ENCODE data around the gene RPP40. TPM values are rescaled to one million over a fixed set of nuclear protein-coding genes. Genes with fewer than 3 reads are reported as not detected.

RPP40 gene
- total and polyA plus RNA-seq, 2 of the 8 experiments (the other 6 are each of a cell fraction or from before 2014, with no cell fraction given), result 7.0 to 15.7 TPM

GRCh38 chr6:4997862-4998261, 6.0 kb downstream of the RPP40 start:
- H3K14ac ChIP-seq (ENCODE audit: insufficient read length), result no peak overlapping the region
- no peaks in the 10 kb centered on the region for H3K27me3 ChIP-seq (replicated peaks in 1 of 4; ENCODE audit: control insufficient read depth in 3 of 4, extremely low read depth in 1 of 4, insufficient read depth in 3 of 4, low read length in 3 of 4)
- H3K79me2 ChIP-seq (ENCODE audit: control insufficient read depth in 1 of 2, insufficient read depth in 2 of 2, low read length in 2 of 2), result no peaks in the 10 kb centered on the region
- no peak overlapping the region for H2BK5ac ChIP-seq (ENCODE audit: low read depth, low read length)
- no peak overlapping the region for H2BK15ac ChIP-seq (ENCODE audit: low read length)
- no peak overlapping the region for H4K91ac ChIP-seq (replicated peaks; ENCODE audit: insufficient read length, low read length)
- no peak overlapping the region for H3K56ac ChIP-seq (replicated peaks; ENCODE audit: insufficient read length, low read depth, low read length)
- no peak overlapping the region for H3K27ac ChIP-seq (ENCODE audit: low read depth, low read length)
- H3K9ac ChIP-seq (replicated peaks in 1 of 4; ENCODE audit: extremely low read depth in 1 of 4, low read depth in 3 of 4, low read length in 3 of 4), result no peak overlapping the region
- peaks cover 0 to 7% (median 2%) of the 10 kb centered on the region in 4 experiments; a peak in 2 of 8 replicates for H3K36me3 ChIP-seq (ENCODE audit: control insufficient read depth in 2 of 4, insufficient read depth in 4 of 4, low read length in 3 of 4)
- POLR2A ChIA-PET (ENCODE audit: partially characterized antibody), result no interaction called here
- no peak overlapping the region for H2AK5ac ChIP-seq (ENCODE audit: low read depth, low read length)
- no peak overlapping the region for H2AFZ ChIP-seq (ENCODE audit: low read length)
- no peak overlapping the region for H4K5ac ChIP-seq (ENCODE audit: insufficient read length, low read depth, low read length)
- no peaks in the 10 kb centered on the region for H3K4me1 ChIP-seq (replicated peaks in 1 of 4; ENCODE audit: control insufficient read depth in 3 of 4, insufficient read depth in 4 of 4, low read length in 3 of 4)
- no peaks in the 10 kb centered on the region for H4K20me1 ChIP-seq (replicated peaks in 1 of 2; ENCODE audit: control insufficient read depth in 1 of 2, insufficient read depth in 2 of 2, low read length in 2 of 2)
- no peak overlapping the region for H2BK12ac ChIP-seq (ENCODE audit: low read depth, low read length)
- no peaks in the 10 kb centered on the region for H3K23me2 ChIP-seq (ENCODE audit: low read depth, low read length)
- no peak overlapping the region for H2BK20ac ChIP-seq (ENCODE audit: low read length)
- H3K4me2 ChIP-seq (ENCODE audit: insufficient read depth in 1 of 2, low read depth in 2 of 2, low read length in 2 of 2), result no peak overlapping the region
- H4K8ac ChIP-seq (ENCODE audit: extremely low read depth, insufficient read depth, low read length), result no peak overlapping the region
- DNase-seq (ENCODE audit: low read depth in 1 of 2, low spot score in 2 of 2), result no peak
- no peaks in the 10 kb centered on the region for H3K79me1 ChIP-seq (ENCODE audit: low read depth, low read length)
- no peak overlapping the region for H3K23ac ChIP-seq (ENCODE audit: insufficient read length)
- no peak for TF ChIP-seq CEBPB (IDR thresholded peaks at IDR 0.05; ENCODE audit: low read depth, low read length)
- no peak for TF ChIP-seq NRF1 (IDR thresholded peaks at IDR 0.05; ENCODE audit: low read depth, low read length)
- peak in 2 of 3 experiments; percentile 16 to 19; a peak in 2 of 4 replicates for TF ChIP-seq CTCF (IDR thresholded peaks at IDR 0.05; ENCODE audit: control extremely low read depth in 1 of 3, insufficient read depth in 1 of 3, low read depth in 1 of 3, low read length in 3 of 3)
- no peak overlapping the region for H3K18ac ChIP-seq (ENCODE audit: extremely low read depth, low read length)
- no peak overlapping the region for H3K4me3 ChIP-seq (ENCODE audit: extremely low read depth in 1 of 4, insufficient read depth in 2 of 4, low read depth in 3 of 4, low read length in 4 of 4)
- H2BK120ac ChIP-seq (replicated peaks; ENCODE audit: low read depth, low read length), result no peak overlapping the region
- no peak for FAIRE-seq
- 89% methylated on average over 6 of the region's 6 CpGs; no CpG with 5 or more reads in 1 of the 2 experiments for whole genome bisulfite sequencing, 2 experiments (ENCODE audit: extremely low coverage in 1 of 2, insufficient coverage in 1 of 2, insufficient read length in 1 of 2, insufficient replicate concordance in 2 of 2, low coverage in 1 of 2, low lambda C conversion rate in 2 of 2, missing lambda C conversion rate in 1 of 2)
- CTCF ChIA-PET (ENCODE audit: partially characterized antibody), result interaction anchor here (1.9 kb wide), 1 partner anchor 16 kb away, joined by 6 read pairs; no protein-coding TSS in a partner anchor
- H3K9me3 ChIP-seq (ENCODE audit: insufficient read depth in 2 of 2, low read depth in 1 of 2, low read length in 1 of 2), result no peaks in the 10 kb centered on the region; a peak in 1 of 4 replicates
- no peak overlapping the region for H3K4ac ChIP-seq (replicated peaks; ENCODE audit: insufficient read length, low read depth, low read length)
